Epithelial cell of proximal tubule (primary cell): ENCODE data around the gene GLRX3. TPM values are rescaled to one million over a fixed set of nuclear protein-coding genes. Genes with fewer than 3 reads are reported as not detected.

Experiments
- DNase-seq: peaks from one replicate; pipeline ENCODE4 v3.0.0-alpha.2; 2011; ENCODE audit warnings: low read depth
- H3K4me3 ChIP-seq: 2 replicates; pipeline ENCODE4 v1.5.1; 2011; ENCODE audit warnings: low read depth, mild to moderate bottlenecking, low read length
- total RNA-seq: library from RNA; depleted of rRNA; stranded (reverse); fragments of >200 nt; gene quantifications from 2 replicates; pipeline ENCODE4 v1.2.3, GENCODE V29; 2015
- TF ChIP-seq, protein P1 (sequence below): conservative IDR thresholded peaks from 2 replicates; pipeline ENCODE4 v1.5.1; 2012; ENCODE audit warnings: low read depth, mild to moderate bottlenecking, low read length

GLRX3 gene
- total RNA-seq, 1 donor from 2014 or later: 133 TPM

DNA sequence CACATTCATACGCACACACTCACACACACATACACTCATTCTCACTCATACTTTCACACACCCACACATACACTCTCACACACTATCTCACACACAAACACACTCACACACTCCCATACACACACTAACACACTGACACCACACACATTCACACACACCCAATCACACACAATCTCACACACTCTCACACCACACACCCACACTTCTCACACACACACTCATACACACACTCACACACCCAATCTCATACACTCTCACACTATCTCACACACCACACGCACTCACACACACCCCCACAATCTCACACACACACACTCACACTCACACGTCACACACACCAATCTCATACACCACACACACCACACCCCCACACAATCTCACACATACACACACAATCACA lies 71.0 kb downstream of the GLRX3 start:
- no peak overlapping the region for H3K4me3 ChIP-seq
- DNase-seq: no peak
- TF ChIP-seq, protein P1, sequence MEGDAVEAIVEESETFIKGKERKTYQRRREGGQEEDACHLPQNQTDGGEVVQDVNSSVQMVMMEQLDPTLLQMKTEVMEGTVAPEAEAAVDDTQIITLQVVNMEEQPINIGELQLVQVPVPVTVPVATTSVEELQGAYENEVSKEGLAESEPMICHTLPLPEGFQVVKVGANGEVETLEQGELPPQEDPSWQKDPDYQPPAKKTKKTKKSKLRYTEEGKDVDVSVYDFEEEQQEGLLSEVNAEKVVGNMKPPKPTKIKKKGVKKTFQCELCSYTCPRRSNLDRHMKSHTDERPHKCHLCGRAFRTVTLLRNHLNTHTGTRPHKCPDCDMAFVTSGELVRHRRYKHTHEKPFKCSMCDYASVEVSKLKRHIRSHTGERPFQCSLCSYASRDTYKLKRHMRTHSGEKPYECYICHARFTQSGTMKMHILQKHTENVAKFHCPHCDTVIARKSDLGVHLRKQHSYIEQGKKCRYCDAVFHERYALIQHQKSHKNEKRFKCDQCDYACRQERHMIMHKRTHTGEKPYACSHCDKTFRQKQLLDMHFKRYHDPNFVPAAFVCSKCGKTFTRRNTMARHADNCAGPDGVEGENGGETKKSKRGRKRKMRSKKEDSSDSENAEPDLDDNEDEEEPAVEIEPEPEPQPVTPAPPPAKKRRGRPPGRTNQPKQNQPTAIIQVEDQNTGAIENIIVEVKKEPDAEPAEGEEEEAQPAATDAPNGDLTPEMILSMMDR: no peak

DNA sequence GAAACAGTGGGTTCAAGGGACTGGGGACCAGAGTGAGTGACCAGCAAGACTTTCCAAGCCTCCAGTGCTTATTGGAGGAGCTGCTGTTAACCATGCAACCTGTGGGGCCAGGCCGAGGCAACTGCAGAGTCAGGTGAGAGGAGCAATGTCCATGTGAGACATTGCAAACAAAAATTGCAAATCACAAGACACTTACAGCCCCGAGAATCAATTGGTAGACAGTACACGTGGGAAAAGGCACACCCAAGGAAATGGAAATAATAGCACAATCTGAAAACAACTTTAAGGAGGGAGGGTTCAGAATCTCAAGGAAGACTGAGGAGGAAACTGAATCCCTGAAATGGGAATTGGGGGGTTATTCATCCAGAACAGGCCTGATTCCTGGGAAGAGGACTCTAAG lies 72.6 kb downstream of the GLRX3 start:
- no peak for DNase-seq
- TF ChIP-seq, protein P1: no peak
- H3K4me3 ChIP-seq: no peak overlapping the region

DNA sequence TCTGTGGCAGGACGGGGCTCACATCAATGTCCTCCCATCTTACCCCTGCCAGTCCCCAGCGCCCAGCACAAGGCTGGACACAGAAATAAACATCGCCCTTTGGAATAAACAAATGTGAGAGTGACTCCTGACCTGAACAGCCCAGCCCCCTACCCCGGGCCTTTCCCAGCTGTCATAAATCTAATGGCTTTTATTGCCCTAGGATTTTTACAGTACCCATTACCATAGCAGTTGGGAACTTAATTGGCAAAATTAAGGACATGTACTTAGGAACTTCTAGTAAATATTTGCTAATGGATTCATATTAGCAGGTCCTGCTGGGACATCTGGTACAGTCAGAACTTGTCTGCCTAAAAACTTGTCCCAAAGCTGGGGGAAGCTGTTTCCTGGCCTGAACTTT lies 76.6 kb downstream of the GLRX3 start:
- no peak overlapping the region for H3K4me3 ChIP-seq
- TF ChIP-seq, protein P1: no peak
- DNase-seq: no peak

DNA sequence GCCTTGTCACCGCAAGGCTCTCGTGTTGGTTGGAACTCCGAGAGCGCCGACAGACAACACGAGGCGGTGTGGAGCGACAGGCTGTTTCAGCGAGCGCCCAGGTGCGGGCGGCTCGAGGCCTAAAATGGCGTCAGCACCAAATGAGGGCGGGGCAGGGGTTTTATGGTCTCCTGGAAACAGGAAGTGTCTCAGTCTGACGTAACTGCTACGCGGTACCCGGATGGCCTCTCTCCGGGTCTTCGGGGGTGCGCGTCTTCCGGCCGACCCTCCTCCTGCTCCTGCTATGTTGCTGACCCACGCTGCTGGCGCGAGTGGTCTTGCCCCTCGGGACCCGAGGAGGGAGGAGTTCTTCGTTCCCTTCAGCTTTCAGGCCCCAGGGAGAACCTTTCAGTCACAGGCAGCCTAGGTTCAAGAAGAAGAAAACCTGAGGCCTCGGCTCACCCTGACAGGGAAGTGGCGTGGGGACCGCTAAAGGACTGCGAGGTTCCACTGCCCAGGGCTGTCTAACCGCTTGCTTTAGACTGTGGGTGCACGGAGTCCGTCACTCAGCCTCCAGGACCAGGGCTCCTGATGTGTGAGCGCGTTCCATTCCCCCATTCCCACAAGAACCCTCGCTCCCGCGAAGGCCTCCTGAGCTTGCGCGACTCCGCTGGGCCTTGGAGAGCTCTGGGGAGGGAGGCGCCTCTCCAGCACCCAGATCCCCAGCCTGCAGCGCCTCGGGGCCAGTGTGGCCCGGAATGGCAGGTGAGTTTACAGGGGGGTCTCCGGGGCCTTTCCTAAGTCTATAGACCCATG lies 77.3 kb downstream of the GLRX3 start:
- TF ChIP-seq, protein P1: no peak
- DNase-seq: no peak
- no peak overlapping the region for H3K4me3 ChIP-seq

DNA sequence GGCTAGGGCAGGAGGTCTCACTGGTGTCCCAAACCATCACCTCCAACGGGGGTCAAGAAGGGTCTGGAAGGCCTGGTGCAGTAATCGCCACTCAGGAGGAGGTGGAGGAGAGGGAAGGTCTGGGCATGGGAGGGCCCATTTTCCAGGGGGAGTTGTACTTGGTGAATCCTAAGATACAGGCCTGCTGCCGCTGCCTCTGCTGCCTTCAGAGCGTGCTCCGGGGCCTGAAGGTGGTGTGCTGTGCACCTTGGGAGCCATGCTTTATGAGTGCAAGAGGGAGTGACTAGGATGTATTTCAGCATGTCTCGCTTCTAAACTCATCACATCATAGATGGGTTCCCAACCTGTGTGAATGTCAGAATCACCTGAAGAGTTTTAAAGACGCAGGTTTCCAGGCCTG lies 78.2 kb downstream of the GLRX3 start:
- TF ChIP-seq, protein P1: no peak
- no peak overlapping the region for H3K4me3 ChIP-seq
- DNase-seq: no peak

DNA sequence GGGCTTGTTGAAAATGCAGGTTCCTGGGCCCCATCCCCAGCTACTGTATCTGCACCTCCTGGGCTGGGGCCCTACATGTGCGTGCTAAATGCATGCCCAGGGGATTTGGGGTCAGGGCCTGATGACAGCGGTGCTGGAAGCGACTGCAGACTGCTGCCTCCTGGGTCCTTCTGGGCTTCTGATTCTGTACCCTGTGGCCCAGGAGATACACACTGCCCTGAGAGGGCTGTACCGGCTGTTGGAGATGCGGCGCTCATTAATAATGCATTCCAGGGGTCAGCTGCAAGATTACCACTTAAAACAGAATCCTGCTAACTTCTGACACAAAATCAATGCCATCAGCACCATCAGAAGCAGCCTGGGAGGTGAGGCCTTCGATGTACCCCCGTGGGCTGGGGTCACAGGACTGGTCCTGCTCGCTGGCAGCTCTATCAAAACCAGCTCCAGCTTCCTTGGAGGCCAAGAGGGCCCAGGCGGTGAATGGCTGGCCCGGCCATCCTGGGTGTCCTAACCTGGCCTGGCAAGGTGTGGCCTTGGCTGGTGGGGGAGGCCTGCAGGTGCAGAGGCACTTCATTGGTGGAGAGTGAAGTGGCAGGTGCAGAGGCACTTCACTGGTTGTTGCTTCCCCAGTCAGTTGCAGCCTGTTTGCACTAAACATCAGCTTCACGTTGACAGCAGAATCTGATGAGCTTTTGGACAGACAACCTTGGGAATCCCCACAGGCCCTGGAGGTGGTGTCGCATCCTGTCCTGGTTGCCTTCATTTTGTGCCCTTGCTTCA lies 79.2 kb downstream of the GLRX3 start:
- TF ChIP-seq, protein P1: no peak
- no peak overlapping the region for H3K4me3 ChIP-seq
- no peak for DNase-seq
